Activated CD4-positive, CD25-positive, alpha-beta regulatory T cell treated with anti-CD3 and anti-CD28 coated beads, Interleukin-2, amount 50 U/mL, for 72 hours (primary cell): ENCODE measurements around the gene AAR2.

Experiments used
- DNase-seq: peaks from one replicate; pipeline ENCODE4 v3.0.0; 2021

Gene AAR2

DNA sequence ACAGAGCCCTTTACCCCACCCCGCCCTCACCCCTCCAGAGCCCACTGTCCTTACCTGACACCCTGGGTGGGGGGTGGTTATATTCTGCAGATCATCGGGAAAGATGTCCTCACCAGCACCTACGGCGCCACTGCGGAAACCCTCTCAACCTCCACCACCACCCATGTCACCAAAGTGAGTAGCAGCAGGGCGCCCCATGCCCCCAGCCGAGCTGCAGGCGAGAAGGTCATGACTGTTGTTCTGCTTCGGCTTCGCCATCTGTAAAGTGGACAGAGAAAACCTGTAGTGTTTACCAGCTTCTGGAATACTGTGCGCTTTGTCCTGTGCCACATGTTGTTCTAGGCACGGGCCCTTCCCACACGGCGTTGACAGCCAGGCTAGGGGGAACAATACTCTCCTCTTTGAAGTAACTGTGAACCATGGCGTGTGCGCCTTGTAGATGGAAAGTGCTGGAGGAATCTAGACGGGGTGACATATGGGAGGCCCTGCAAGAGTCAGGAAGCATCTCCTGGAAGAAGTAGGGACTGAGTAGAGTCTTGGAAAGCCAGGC, 16.5 kb upstream of the AAR2 start:
- no peak for DNase-seq

DNA sequence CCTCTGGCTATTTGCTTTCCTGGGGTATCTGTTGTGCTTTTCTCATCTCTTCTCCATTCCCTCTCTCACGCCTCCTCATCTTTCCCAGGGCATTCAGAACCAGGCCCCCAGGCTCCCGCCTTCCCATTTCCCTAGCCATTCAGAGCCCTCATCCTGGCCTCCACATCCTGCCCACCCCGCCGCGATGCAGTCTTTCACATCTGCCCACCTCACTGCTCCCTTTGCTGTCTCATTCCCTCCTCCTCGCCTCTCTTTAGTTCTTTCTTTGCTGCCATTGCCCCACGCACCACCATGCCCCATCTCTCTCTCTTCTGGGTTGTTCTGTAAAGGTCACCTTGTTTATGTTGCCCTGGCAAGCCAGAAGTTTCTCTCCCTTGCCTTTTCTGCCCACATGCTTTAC, 10.6 kb upstream of the AAR2 start:
- no peak for DNase-seq

DNA sequence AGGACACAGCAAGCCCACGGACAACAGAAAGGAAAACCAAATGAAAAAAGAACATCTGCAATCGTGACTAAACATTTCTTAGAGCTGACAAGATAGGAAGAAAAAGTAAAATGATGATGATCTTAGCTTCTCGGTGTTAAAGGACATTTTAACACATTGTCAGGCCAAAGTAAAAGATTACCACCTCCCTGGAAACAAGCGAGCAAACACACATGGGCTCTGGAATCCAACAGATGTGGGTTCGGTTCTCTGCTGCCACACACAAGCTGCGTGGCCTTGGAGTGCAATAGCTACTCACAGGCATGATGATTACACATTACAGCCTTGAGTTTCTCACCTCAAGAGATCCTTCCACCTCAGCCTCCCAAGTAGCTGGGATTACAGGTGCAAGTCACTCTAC, 7.5 kb upstream of the AAR2 start:
- DNase-seq: no peak

DNA sequence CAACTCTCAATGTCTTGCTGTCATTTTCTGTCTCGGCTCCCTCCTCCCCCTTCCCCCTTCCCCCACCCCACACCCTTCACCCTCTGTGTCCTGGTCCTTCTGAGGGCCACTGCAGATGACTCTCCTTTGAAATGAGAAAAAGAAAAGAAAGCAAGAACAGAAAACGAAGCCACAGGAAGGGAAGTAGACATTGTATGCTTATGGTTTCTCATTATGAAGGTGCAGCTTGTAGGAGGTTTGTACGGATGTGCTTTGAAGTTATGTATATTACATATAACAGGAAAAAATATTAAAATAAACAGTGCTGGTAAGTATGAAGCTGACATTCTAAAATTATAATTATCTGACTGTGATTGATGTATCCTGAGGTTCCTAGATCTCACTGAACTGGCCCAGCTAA, 6.3 kb upstream of the AAR2 start:
- no peak for DNase-seq

DNA sequence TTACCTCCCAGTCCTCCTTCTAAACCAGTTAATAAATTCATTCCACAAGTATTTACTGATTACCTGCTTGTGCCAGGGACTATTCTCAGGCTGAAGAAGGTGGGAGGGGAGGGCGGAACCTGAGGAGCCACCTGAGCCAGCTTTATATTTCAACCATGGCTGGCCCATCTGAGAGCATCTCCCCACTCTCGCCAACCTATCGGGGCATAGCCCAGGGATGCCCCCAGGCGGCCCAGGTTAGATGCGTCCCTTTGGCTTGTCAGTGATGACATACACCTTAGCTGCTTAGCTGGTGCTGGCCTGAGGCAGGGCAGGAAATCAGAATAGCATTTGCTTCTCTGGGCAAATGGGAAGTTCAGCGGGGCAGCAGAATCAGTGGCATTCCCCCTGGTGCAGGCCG, 4.9 kb upstream of the AAR2 start:
- no peak for DNase-seq

DNA sequence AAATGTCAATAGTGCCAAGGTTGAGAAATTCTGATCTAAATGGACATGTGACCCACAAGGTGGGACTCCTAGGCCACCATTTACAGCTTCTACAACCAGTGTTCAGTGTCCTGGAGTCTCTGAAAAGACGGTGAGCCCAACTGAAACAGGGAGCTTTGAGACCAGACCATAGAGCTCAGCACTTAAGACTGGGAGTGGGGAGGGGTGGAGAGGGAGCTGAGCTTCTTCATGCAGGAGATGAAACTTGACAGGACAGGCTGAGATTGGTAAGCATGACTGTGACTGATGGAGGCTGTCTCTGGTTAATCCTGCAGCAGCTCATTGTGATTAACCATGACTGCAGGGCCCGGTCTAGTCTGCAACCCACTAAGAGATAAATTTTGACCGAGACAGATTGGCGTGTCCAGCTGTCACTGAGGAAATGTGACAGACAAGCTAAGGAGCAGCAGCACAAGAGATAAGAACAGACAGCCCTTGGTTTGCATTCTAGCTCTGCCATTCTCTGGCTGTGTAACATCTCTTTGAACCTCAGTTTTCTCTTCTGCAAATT, 1.4 kb upstream of the AAR2 start:
- no peak for DNase-seq

DNA sequence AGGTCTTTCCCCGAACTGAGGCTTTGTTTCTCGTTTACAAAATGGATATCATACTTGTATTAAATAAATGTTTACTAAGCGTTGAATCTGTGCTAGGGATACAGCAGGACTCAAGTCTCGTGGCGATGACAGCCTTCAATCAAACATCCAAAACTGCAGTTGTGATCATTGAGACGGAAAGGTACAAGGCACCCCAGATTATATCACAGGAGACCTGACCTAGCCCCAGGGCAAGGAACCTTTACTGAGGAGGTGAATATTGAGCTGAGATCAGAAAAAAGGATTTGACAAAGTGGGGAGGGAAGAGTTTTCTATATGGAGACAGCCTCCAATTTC, 476 bp downstream of the AAR2 start:
- DNase-seq: no peak

DNA sequence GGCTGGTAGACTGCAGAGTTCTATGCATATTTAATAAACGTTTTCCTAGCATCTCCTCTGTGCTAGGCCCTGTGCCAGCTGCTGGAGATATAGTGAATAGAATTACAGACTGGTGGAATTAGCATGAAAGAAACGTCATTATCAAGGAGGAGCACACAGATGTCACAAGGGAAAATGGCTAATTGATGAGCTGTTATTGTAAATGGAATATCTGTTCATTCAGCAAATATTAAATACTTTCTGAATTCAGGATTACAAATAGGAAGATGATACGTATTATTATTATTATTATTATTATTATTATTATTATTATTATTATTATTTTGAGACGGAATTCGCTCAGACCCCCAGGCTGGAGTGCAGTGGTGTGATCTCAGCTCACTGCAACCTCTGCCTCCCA, 1.2 kb downstream of the AAR2 start:
- no peak for DNase-seq

DNA sequence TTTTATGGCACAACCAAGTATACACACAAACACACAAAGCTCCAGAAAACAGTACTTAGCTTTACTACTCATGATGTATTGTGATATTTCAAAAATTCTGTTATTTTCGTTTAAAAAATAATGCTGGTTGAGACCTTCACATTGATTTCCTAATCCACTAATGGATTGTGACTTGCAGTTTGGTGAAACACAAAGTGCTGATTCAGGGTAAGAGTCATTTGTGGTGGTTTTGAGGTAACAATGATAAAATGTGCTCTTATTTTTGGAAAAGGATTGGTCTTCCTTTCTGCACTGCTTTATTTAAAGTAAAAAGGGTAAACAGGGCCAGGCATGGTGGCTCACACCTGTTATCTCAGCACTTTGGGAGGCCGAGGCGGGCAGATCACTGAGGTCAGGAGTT, 1.9 kb downstream of the AAR2 start:
- no peak for DNase-seq

DNA sequence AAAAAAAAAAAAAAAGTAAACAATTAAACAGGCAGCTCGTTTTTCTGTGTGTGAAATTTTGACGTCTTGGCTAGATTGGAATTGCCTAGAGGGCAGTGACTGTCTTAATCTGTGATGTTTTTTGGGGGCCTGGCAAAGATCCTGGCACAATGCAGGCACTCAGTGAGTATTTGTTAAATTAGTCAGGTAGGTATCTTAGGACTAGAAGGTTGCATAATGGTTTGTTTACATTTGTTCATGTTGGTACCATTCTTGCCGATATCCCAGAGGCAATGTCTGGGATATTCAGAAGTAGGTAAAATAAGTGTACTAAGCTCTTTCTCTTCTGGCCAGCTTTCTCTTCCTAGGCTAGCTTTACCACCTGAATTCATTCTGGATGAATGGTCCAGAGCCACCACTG, 2.5 kb downstream of the AAR2 start:
- no peak for DNase-seq

DNA sequence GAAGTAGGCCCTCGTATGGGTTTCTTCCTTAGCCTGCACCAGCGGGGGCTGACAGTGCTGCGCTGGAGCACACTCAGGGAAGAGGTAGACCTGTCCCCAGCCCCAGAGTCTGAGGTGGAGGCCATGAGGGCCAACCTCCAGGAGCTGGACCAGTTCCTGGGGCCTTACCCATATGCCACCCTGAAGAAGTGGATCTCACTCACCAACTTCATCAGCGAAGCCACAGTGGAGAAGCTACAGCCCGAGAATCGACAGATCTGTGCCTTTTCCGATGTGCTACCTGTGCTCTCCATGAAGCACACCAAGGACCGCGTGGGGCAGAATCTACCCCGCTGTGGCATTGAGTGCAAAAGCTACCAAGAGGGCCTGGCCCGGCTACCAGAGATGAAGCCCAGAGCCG, 3.8 kb downstream of the AAR2 start:
- DNase-seq: no peak

DNA sequence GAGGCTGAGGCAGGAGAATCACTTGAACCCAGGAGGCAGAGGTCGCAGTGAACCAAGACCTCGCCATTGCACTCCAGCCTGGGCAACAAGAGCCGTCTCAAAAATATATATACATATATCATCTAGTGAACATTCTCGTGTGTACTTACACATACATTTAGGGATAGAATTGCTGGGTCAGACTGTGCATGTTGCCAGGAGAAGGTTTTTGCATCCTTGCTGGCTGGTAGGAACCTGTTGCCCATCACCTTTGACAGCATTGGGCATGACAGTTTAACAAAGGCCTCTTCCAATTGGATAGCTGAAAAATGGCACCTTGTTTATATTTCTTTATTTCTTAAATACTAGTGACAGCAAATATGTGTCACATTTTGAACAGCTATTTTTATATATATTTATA, 5.4 kb downstream of the AAR2 start:
- no peak for DNase-seq

DNA sequence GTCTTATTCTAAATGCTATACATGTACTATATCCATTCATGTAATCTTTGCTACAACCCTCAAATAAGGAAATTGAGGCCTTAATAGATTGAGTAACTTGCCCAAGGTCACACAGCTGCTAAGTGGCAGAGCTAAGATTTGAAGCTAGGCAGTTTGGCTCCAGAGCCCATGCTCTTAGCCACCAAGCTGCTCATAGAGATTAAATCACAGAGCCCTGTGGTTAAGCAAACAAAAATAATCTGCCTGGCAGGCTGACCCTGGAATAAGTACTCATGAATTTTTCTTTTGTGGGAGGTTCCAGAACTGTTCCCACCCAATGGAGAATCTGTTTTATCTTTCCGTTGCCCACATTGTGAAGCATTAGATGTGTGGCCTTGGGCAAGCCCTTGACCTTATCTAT, 7.4 kb downstream of the AAR2 start:
- no peak for DNase-seq

DNA sequence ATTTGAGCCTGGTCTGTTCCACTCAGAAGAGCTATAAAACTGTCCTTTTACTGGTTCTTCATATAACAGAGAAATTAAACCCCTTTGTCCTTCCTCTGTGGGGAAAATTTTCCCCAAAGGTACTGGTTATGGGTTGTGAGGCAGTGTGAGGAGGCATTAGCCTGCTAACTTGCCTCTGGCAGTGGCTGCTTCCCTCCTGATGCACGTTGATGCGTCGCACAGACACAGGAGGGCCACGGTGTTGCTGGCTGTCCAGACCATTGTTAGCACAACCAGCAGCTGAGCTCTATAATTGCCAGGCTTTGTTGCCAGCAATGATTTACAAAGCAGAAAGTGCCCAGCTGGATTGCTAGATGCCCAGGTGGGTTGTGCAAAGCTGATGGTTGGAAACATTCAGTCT, 10.1 kb downstream of the AAR2 start:
- no peak for DNase-seq

DNA sequence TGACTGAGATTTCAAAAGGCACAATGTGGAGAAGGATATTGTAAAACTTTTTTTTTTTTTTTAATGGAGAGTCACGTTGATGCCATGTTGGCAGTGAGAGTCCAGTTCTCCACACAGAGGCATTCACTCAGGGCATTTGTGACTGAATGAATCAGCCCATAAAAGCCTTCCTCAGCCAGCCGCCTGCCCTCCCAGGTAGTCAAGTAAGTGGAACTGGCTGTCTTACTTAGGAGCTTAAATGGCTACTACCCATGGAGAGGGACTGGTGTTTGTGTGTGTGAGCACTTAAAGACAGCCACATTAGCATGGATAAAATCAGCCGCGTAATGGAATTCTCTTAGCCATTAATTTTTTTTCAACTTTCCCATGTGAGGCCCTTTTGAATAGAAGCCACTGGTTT, 12.6 kb downstream of the AAR2 start:
- DNase-seq: no peak

DNA sequence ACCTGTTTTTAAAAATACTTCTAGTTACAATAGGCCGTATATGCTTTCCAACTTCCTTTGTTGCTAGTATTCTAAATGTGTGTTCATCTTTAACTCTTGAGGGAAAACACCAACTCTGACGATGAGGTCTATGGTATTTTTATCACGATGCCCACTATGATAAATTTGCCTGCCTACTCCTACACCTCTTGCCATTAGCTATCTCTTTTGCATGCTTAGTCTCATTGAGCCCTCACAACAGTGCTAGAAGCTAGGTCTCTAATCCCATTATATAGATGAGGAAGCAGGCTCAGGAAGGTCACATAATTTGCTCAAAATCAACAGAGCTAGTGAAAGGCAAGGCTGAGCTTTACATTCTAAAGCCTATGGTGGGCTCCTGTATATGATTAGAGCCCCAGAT, 13.2 kb downstream of the AAR2 start:
- no peak for DNase-seq

DNA sequence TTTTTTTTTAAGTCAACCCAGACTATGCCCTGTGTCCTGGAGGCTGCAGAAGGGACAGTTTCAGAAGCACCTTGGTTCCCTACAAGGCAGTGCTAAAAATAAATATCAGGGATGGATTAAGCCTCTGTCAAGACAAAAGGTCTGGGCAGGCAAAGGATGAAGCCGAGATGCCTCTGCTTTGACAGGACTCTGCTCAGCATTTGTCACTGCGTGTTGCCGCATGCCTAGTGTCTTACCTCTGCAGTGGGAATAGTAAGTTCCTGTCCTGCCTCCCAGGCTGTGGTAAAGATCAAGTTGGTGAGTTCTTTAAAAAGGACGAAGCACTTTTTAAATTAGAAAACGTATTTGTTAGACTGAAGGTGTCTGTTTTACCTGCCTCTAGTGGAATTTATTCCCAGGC, 15.1 kb downstream of the AAR2 start:
- DNase-seq: no peak

DNA sequence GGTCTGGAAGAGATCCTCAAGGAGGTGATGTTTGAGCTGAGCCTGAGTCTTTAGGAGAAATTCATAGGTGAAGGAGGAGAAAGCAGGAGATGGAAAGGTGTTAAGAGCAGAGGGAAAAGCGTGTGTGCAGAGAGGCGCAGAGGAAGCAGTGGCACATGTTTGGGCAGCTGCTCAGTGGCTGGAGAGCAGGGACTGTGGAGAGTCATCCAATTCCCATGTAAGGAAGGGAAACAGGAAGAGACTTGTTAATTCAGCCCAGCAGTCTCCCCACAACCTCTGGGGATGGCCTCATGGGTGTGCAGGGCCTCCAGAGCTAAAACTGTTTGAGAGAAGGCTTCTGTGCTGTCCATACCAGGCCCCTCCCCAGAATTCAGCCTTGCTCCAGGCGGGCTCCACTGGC, 16.2 kb downstream of the AAR2 start:
- no peak for DNase-seq

DNA sequence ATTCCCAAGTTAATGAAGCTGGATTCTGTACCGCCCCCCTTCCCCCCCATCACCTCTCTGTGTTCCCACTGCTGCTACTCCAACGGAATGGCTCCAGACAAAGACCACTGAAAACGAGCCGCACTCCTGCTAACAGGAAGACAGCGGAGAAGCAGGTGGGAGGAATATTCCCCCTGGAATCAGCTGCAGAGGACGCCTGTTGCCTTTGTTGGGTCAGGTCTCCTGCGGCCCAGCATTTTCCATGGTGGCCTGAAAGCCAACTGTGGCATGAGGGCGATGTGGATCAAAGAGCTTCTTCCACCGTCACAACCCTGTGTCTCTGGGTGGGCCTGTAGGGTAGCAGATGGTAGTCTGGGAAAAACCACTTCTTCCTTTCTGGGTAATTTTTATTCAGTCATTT, 16.8 kb downstream of the AAR2 start:
- no peak for DNase-seq

DNA sequence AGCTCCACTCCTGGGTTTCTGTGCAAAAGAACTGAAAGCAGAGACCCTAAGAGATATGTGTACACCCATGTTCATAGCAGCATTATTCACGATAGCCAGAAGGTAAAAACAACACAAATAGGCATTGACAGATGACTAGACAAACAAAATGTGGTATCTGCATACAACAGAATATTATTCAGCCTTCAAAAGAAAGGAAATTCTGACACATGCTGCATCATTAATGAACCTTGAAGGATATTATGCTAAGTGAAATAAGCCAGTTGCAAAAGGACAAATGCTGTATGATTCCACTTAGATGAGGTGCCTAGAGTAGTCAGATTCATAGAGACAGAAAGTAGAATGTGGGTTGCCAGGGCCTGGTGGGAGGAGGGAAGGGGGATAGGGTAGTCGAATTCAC, 17.8 kb downstream of the AAR2 start:
- DNase-seq: no peak

DNA sequence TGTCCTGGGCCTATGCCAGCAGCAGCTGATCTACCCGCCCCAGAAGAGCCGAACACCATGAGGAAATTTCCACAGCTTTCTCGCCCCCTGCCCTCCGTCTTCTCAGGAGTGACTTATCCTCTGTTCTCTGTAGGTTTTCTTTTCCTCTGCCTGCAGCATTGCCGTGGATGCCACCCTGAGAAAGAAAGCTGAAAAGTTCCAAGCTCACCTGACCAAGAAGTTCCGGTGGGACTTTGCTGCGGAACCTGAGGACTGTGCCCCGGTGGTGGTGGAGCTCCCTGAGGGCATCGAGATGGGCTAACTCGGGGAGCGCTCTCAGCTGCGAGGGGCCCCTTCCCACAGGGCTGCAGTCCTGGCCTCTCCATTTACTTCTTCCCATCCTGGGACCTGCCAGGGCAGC, 19.2 kb downstream of the AAR2 start:
- no peak for DNase-seq

DNA sequence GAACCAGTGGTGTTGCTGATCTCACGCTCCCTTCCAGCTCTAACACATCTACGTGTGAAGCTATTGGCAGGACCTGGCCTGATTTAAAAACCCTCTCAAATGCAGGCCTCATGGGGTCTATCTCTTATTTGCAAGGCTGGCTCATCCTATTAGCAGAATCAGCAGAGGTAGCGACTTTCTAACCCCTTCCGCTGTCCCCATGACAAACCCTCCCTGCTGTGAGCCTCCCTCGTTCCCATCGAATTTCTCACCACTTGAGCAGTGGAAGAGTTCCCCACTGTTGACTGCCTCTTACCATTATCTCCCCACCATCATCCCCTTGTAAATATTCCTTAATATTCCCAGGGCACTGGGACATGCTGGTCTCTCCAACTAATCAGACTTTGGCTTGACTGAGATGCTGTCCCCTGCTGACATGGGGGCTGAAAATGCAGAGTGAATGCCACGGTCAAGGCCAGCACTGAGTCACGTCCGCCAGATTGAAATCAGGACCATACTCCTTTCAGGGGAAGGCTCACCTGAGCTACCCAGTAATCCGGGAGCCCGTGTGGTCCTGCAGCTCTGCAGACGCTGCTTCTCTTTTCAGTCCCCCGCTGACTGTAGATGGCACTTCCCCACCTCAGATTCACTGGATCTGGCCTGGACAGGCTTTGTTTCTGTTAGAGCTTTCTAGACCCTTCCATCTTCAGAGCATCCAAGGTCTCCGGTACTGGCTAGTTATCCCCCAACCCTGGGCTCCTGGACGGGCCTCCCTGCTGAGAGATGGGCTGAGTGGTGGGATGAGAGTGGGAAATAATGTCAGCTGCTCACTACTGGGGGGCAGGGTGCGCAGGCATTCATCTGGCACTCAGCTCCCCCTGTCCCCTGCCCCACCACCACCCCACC, 23.1 kb downstream of the AAR2 start:
- DNase-seq: no peak

DNA sequence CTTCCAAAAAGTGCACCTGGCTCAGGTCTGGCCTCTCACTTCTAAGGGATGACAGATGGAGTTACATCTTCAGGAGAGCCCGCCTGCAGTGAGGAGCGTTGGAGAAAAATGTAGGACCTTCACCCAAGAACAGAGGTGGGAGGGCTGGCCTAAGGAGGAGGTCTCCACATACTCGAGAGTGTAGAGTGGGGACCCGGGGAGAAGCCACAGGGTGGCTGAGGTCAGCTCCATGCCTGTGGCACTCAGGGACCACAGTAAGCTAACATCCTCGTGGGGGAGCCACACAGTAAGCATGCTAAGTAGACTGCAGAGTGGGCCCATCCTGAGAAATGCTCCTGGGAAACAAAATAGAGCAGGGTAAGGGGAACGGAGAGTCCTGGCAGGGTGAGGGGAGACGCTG, 24.0 kb downstream of the AAR2 start:
- no peak for DNase-seq

DNA sequence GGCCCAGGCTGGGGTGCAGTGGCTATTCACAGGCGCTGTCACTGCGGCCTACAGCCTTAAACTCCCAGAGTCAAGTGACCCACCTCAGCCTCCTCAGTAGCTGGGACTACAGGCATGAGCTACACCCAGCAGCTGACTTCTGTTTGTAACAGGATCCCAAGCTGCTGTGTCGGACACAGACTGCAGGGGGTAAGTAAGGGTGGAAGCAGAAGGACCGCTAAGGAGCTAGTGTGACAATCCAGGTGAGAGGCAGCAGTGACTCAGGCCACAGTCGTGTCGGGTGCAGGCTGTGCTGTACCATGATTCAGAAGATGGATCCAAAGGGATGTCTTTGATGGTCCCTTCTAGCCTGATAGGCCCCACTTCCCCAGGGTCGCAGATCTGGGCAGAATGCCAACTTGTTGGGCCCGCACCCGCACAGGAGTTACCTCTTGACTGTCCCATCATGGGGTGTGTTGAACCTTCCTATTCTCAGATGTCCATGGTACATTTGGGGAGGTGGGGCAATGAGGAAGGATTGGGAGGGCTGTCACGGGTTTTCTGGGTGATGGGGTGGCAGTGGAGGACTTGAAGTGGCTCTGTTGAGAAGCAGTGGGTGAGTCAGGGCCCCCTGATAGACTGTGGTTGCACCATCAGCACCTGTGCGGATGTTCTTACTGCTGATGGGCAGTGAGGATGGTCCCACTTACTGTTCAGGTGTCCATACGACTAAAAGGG, 25.3 kb downstream of the AAR2 start:
- no peak for DNase-seq
